ENCODE data around the gene DNAI2.

The DNAI2 gene

DNA sequence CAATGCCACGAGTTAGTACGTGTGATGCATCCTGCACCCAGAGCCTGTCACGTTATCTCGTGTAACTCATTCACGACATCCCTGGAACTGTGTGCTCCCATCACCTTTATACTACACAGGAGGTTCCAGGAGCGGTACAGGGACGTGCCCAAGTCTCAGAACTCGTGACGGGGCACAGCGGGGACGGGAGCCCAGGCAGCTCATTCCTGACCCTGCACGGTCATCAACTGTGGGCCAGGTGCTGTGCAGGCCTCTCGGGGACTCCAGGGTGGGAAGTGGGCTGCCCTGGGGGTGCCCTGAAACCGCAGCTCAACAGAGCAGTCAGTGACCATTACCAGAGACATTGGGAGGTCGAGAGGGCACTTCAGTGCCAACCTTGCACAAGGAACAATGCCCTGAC is 40.8 kb downstream of the DNAI2 start:
- DNase-seq: no peak

DNA sequence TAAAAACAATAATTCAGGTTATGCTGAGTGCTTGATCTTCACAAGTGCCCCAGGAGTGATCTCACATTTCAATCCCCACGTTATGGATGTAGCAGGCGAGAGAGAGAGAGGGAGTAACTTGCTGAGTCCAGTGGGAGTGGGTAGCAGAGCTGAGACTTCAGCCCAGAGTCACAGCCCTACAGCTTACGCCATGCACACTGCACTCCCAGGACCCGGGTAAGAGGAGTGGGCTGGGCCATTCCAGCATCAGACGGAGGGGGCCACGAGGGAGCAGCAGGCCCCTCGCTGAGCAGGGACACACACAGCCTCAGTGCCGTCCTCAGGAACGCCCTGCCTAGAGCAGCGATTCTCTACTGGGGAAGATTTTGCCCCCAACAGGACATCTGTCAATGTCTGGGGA is 42.2 kb downstream of the DNAI2 start:
- DNase-seq: no peak

DNA sequence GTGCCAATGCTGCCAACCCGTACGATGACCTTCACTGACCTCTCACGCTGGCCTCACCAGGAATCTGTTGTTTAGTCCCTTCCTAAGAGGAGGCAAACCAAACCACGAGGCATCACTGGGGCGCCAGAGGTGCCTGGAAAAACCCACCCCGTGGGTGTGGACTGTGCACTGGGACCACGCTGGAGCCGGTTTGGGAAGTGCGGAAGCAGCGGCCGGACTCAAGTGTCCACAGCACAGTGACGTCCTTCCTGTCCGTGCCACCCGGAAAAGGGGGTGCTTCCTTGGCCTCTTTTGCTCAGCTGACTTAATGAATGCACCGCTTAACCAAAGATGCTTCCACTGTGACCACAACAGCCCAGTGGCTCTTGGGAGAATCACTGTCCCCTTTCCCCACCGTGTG is 43.0 kb downstream of the DNAI2 start:
- DNase-seq: no peak

DNA sequence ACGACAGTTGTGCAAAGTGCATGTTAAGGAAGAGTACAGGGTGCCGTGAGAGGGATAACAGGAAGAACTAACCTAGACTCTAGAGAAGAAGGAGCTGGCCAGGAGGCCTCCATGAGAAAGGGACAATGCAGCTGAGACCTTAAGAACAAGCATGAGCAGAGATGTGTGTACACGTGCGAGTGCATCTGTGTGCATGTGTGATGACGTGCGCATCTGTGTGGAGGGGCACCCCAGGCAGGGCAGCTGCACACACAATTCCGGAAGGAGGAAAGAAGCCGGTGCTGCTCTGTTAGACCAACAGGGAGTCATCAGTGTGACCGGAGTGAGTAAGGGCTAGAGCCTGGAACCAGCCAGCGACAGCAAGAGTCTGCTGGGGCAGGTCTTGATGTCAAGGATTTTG is 44.4 kb downstream of the DNAI2 start:
- DNase-seq: no peak

DNA sequence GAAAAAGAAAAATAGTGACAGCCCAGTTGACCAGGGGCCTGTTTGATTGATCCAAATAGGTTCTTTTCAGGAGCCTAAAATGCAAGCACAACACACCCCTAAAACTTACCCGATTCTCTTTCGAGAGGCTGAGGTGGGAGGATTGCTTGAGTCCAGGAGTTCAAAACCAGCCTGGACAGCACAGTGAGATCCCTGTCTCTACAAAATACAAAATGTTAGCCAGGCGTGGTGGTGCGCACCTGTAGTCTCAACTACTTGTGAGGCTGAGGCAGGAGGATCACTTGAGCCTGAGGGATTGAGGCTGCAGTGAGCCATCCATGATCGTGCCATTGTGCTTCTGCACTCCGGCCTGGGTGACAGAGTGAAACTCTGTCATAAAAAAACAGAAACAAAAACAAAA is 50.5 kb downstream of the DNAI2 start:
- no peak for DNase-seq

DNA sequence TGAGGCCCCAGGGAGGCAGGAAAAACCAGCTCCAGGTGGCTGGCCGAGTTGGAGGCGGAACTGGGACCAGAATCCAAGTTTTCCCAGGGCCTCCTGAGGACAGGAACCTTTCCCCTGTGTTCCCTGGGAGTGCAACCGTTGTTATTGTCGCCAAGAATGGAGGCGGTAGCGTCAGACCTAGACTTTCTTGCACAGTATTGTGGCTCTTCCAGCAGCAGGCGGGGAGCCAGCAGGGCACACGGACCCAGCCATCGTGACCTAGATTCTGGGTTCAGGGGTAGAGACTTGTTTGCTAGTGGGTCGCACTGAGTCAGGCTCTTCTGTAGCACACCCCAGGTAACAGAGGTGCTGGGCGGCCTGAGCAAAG is 51.3 kb downstream of the DNAI2 start:
- no peak for DNase-seq

DNA sequence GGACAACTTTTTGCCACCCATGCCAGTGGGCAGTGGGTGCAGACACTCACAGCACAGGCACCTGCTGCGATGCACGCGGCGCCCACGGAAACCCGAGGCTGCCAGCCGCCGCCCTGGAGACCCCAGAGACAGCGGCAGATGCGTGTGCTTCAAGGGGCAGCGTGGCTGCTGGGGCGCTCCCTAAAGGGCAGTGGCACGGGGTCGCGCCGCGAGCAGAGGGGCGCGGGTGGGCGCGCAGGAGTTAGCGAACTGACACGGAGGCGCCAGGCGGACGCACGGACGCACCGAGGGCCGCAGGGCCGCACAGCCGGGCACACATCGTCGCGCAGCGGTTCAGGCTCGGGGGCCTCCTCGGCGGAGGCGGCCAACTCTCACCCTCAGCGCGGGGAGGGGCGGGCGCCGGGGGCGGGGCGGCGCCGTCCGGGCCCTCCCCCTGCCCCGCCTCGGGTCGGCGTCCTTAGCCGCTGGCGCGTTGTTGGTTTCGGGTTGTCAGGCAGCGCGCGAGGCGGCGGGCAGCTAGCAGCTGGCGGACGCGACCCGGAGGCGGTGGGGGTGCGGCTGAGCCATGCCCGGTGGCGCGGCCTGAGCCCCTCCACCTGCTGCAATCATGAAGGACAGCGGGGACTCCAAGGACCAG is 51.8 kb downstream of the DNAI2 start, which contains the start of gene KIF19:
Gene KIF19, plus strand, starts transcription at position 484 of the 637 bp plus-strand sequence. Its CDS starts 124 bp downstream, at position 608.
- DNase-seq: no peak

DNA sequence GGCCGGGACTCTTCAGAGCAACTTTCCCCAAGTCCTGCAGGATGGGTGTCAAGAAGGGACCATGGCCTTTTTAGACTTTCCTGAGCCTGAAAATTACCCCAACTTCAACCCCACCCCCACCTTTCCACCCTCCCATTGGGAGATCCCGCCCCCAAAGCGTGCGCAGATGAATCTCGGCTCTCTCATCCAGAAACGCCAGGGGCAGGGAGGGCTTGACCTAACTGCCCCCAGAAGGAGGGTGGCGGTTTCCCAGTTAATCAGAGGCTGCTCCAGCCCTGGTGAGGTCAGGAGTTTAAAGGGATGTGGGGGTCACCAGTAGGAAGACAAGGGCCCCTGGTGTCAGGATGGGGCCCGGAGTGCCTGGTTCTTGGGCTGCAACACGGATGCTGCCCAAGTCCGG is 52.5 kb downstream of the DNAI2 start:
- no peak for DNase-seq

DNA sequence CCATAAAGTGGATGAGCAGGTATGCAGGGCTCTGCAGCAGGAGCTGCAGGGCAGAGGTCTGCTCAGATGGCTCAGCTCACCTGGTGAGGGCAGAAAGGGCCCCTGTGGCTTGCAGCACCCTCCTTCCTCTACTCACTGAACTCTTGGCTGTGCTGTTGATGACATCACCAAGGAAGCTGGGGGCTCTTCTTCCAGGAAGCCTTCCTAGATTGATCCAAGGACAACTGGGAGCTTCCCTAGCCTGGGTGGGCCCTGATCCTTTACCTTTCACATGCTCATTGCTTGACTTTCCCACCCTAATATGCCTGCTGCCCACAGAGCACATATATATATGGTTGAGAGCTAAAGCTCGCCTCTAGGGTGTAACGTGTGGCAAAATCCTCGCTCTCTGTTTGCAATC is 54.5 kb downstream of the DNAI2 start:
- no peak for DNase-seq

DNA sequence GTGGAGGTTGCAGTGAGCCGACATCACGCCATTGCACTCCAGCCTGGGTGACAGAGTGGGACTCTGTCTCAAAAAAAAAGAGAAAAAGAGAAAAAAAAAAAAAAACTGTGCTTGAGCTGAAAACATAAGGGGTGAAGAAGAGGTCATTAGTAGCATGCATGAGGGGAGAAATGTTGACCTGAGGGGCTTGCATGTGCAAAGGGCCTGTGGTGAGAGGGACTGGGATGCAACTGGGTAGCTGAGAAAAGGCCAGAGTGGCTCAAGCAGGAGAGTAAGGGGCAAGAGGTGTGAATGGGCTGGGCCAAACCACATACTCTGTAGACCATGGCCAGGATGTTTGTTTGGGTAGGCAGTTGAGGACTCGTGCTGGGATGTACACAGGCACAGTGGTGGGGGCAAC is 55.3 kb downstream of the DNAI2 start:
- DNase-seq: no peak

DNA sequence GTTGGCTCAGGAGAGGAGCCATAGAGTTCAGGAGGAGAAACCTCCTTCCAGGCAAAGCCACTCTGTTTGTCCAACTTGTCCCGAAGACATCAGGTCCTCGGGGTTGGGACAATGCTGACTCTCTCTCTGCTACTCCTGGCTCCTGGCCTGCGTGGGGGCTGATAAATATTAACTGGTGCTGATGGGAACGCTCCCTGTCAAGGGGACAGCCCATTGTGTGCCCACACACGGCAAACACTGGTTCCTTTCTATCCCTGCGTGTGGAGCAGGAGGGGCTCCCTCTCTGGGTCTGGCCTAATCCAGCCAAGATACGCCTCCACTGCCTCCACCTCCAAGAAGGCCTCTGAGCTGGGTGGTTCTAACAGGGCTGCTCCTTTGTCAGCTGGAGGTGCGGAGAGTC is 56.4 kb downstream of the DNAI2 start:
- DNase-seq: no peak

DNA sequence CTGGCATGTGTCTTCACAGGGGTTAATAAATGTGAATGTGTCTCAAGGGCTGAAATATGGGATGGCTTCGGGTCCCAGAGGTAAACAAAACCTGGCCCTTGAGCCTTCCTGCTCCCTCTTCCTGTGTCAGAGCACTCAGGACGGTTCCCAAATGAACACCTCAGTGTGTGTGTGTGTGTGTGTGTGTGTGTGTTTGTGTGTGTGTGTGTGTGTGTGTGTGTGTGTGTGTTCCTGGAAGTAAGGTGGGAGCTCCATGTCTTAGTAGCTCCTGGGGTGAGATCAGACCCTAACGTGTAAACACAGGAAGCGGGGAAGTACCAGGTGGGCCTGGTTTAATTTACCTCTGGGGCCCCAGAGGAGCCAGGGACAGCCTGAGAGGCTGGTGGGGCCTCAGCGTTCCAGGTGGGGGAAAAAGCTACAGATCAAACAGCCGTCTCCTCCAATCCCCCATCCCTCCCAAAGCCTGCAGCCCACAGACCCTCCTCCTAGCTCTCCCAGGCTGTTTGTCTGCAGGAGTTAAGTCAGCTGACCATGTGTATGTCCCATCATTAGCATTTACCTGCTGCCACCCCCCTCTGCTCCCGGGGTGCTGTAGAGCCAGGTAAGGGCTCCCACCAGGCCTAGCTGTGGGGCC is 58.1 kb downstream of the DNAI2 start:
- DNase-seq: no peak

DNA sequence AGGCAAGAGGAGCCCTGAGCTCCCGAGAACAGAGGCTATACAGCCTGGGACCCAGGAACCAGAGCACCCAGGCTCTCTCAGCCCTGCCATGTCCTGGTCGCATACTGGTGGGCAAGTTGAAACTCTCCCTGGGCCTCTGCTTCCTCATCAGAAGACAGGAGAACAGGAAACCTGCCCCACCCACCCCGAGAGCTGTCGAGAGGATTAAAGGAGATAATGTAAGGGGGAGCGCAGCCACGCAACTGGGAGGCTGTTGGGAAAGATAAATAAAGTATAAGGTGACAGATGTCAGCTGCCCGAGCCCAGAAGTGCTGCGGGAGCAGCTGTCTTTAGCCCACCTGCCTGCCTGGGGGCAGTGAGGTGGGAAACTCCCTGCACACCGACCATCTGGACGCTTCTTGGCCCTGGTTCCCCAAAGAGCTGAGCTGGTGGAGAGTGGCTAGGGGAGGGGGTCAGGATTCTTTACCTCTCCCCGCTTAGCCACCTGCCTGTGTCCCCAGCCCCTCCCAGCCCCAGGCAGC is 58.8 kb downstream of the DNAI2 start:
- DNase-seq: no peak

DNA sequence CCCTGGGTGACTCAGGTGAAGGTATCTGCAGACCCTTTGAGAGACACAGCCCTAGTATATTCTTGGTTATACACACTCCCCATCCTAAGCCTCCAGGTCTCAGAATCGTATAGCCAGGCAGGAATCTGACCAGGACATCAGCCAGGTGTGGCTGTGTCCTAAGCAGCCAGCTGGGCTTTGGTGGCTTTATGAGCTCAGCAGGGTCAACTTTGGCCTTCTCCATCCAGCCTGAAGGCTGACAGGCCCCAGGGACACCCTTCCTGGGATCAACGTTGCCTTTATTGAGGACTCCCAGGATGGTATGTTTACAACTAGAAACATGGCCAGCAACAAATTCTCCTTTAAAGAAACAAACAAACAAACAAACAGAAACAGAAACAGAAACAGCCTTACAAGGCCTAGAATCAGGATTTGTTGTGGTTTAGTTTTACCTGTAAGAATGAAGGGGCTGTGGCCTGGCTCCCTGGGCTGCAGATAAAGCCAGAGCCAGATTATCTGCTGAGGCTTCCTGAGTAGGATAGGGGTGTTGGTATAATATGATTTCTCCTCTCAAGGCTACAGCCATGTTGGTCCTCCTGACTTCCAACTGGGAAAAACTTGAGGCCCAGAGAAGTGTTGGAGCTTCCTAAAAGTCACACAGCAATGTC is 60.5 kb downstream of the DNAI2 start:
- no peak for DNase-seq

DNA sequence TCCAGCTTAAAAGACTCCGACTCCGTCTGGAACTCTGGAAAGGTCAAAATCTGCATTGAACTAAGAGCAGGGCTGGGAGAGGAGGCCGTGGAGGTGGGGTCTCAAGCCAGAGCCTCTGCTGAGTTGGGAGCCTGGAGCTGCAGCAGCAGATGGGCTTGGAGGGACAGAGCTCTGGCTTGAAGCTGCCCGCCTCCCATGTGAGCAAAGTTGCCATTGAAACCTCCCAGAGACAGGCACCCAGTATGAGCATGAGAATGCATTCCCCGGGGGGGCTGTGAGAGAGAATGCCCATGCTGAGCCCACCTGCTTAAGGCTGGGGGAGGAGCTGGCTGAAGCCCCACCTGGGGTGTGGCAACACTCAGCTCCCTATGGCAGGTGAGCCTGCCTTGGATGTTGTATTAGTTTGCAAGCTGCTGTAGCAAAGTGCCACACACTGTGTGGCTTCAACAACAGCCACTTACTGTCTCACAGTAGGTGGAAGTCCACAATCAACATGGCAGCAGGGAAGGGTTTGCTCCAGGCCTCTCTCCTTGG is 61.6 kb downstream of the DNAI2 start:
- DNase-seq: no peak

DNA sequence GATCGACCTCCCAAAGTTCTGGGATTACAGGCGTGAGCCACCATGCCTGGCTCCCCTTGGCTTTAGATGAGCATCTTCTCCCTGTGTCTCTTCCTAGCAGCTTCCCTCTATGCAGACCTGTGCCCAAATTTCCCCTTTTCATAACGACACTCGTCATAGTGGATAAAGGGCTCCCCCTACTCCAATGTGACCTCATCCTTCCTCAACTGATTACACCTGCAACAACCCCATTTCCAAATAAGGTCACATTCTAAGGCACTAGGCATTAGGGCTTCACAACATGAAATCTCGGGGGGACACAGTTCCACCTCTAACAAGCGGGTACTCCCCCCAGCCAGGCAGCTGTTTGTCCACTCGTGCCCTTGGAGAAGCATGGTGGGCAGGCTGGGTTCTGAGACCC is 62.3 kb downstream of the DNAI2 start:
- DNase-seq: no peak

DNA sequence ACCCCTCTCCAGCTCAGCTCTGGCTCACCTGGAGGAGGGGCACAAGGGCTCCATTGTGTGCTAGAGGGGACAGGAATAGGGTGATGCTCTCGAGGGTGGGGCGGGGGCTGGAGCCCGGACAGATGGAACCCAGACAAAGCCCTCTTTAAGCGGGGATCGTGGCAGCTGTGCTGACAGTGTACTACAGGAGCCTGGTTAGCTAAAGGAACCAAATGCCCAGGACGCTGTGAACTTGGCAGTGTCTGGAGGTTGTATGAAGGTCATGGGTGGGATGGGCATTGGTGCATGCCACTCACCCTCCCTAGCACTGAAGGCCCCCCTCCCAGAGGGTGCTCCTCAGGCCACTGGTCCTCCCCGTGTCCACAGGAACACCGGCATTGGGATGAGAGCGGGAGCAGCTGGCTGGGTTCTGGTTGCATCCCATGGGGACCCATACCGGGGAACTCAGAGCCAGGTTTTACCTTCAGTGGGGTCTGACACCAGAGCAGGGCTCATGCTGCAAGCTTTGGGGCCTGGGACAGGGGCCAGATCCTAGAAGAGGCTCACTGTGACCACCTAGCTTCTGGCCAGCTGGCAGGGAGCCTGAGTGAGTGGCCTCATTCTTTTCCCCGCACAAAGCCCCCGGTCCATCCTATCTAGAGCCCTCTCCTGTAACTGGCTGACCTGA is 63.9 kb downstream of the DNAI2 start:
- no peak for DNase-seq

DNA sequence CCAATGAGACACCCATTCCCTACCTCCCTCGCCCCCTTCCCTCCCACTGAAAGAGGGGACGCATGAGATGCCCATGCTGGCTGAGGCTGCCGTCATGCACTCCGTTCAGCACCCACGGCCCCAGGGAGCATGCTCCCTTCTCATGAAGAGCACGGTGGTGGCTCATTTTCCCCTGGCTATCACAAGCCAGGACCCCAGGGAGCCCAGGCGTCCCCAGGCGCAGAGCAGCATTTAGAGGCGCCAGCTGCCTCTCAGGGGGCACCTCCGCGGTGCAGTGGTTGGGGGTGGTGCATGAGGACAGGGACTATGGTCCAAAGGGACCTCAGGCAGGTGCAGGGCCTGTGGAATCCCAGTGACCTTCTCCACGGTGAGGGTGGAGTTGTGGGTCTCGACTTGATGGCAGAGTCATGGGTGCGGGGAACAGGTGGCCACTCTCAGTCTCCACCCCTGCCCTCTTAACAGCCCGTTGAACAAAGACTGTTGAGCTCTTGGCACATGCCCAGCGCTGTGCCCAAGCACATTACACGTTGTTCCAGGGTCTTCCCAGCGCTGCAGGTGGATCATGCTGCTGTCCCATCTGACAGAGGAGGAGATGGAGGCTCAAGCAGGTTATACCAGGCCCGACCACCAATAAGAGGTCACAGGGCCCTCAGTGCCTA is 65.6 kb downstream of the DNAI2 start:
- DNase-seq: no peak

DNA sequence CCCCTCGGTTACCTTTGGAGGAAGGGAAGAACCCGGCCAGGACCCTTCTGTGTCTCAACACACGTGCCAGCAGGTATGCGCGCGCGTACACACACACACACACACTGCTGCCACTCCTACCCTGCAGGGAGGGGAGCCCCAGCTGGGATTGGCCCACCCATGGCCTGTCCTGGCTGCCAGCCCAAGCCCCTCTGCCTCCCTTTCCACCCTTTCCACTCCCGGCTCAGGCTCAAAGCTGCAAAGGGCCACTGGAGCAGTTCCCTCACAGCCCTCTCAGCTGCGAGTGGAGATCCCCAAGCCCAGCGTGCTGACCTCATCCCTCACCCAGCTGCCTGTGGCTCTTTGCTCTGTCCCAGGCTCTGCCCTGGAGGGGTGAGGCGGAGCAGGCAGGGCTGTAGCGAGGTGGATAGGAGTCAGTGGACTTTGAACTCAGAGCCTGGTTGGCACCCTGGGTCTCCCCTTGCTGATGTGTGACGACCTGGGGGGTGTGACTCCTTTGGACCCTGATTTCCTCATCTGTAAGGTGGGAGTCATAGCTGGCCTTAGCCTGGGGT is 66.5 kb downstream of the DNAI2 start:
- DNase-seq: no peak

DNA sequence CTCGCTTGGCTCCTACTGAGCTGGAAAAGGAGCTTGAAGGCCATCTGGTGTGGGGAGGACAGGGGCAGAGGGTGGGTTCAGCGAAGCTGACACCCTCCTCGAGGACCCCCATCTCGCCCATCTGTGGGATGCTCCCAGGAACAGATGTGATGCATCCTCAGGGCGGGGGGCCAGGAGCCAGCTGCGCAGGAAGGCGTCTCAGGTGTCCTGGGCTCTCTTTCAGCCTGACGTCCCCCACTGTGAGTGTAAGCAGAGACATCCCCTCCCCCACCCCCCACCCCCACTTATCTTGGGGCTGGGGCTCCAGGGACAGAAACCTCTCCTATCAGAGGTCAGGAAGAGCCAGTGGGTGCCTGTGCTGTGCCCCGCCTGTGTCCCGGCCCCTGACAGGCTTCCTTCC is 68.2 kb downstream of the DNAI2 start:
- no peak for DNase-seq

DNA sequence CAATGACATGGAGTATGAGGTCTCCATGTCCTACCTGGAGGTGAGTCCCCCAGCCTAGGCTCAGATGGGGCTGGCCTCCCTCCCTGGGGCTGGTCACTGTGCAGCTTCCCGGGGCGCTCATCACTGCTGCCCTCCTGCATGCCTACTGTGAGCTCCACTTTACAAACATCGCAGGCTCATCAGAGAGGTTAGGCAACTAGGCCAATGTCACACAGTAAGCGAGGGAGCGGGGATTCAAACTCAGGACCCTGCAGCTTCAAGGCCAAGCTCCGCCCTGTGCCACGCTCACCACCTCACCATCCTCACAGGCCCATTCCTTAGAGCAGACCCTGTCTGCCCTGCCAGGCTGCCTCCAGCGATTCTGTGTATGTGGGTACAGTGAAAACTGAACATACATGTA is 69.1 kb downstream of the DNAI2 start:
- no peak for DNase-seq

DNA sequence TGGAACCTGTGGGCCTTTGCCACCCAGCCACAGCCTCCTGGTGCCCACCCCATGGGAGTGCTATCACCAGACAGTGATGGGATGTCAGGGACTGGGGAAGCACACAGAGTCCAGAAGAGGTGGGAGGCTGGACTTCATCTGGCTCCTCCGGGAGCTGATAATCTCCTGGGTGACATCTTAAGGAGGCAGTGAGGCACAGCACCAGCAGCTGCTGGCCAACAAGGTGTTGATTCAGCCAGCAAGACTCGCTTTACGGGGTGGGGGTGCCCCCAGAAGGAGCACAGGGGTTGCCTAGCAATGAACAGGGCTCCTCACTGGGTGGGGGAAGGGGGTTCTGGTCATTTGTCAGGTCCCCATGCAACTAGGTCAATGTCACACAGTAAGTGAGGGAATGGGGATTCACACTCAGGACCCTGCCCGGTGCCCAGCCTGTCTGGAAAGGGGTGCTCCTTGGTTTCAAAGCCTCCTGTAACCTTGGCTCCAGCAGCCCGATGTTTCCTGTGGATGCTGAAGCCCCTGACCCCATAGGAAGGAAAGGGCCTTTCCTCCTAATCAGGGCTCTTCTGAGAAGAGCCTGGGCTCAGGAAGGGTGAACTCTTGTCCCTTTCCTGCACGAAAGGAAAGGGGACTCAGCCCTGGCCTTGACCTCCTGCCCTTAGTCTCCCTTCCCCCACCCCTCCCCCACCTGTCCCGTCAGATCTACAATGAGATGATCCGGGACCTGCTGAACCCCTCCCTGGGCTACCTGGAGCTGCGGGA is 69.7 kb downstream of the DNAI2 start:
- DNase-seq: no peak

All from HCEC 1CT (cell line).